ENCODE data around the gene COL18A1.

DNA sequence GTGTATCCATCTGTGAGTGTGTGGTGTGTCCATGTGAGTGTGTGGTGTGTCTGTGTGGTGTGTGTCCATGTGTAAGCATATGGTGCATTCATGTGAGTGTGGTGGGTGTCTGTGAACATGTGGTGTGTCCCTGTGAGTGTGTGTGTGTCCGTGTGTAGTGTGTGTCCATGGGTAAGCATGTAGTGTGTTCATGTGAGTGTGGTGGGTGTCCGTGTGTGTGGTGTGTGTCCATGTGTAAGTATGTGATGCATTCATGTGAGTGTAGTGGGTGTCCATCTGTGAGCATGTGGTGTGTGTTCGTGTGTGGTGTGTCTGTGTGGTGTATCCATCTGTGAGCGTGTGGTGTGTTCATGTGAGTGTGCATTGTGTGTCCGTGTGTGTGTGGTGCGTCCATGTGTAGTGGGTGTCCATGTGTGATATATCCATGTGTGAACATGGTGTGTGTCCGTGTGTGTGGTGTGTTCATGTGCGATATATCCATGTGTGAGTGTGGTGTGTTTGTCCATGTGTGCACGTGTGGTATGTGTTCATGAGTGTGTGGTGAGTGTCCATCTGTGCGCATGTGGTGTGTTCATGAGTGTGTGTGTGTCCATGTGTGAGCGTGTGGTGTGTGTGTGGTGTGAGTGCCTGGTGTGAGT is 124.9 kb downstream of the COL18A1 start:
- TF ChIP-seq, protein P1, sequence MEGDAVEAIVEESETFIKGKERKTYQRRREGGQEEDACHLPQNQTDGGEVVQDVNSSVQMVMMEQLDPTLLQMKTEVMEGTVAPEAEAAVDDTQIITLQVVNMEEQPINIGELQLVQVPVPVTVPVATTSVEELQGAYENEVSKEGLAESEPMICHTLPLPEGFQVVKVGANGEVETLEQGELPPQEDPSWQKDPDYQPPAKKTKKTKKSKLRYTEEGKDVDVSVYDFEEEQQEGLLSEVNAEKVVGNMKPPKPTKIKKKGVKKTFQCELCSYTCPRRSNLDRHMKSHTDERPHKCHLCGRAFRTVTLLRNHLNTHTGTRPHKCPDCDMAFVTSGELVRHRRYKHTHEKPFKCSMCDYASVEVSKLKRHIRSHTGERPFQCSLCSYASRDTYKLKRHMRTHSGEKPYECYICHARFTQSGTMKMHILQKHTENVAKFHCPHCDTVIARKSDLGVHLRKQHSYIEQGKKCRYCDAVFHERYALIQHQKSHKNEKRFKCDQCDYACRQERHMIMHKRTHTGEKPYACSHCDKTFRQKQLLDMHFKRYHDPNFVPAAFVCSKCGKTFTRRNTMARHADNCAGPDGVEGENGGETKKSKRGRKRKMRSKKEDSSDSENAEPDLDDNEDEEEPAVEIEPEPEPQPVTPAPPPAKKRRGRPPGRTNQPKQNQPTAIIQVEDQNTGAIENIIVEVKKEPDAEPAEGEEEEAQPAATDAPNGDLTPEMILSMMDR (IDR thresholded peaks at IDR 0.05), result no peak
- no peak for TF ChIP-seq EZH2 (IDR thresholded peaks at IDR 0.05; ENCODE audit: borderline replicate concordance, insufficient read depth, low read depth, low read length, poor library complexity, severe bottlenecking)
